CD1c-positive myeloid dendritic cell (primary cell): ENCODE measurements around the gene UGP2.
"Not testable (repeated sequence)": the region's sequence is repeated elsewhere in the genome, so short reads cannot be mapped to it uniquely, and the experiment has no call there.

Experiments
- DNase-seq: peaks from one replicate; pipeline ENCODE4 v3.0.0-alpha.2; 2016; ENCODE audit errors: extremely low spot score

The UGP2 gene

GRCh38 chr2:63840081-63840784, 1.5 kb upstream of the UGP2 start:
- peak; percentile 26 for DNase-seq

- peak; percentile 99 for DNase-seq
Measured at GRCh38 chr2:63840785-63841253, 877 bp upstream of the UGP2 start.

GRCh38 chr2:63842149-63843061, 709 bp downstream of the UGP2 start:
- DNase-seq = peak; percentile 54

- DNase-seq = no peak
Measured at GRCh38 chr2:63843093-63843492, 1.4 kb downstream of the UGP2 start.

GRCh38 chr2:63843791-63844190, 2.1 kb downstream of the UGP2 start:
- DNase-seq = no peak

- no peak for DNase-seq
Measured at GRCh38 chr2:63844616-63845015, 2.9 kb downstream of the UGP2 start.

GRCh38 chr2:63845866-63846265, 4.2 kb downstream of the UGP2 start:
- no peak for DNase-seq

GRCh38 chr2:63846487-63846886, 4.8 kb downstream of the UGP2 start:
- DNase-seq = no peak

GRCh38 chr2:63847571-63847970, 5.9 kb downstream of the UGP2 start:
- DNase-seq = not testable (repeated sequence)

GRCh38 chr2:63849381-63850203, 7.9 kb downstream of the UGP2 start:
- no peak for DNase-seq

- DNase-seq = no peak
Measured at GRCh38 chr2:63850204-63850571, 8.5 kb downstream of the UGP2 start.

- DNase-seq = no peak
Measured at GRCh38 chr2:63850649-63851048, 9.0 kb downstream of the UGP2 start.

GRCh38 chr2:63851691-63852311, 10.1 kb downstream of the UGP2 start:
- DNase-seq = no peak

GRCh38 chr2:63853527-63854310, 12.0 kb downstream of the UGP2 start:
- peak; percentile 83 for DNase-seq

GRCh38 chr2:63855418-63856302, 14.0 kb downstream of the UGP2 start:
- DNase-seq = peak; percentile 37

GRCh38 chr2:63856303-63856603, 14.6 kb downstream of the UGP2 start:
- DNase-seq = peak; percentile 71

- no peak for DNase-seq
Measured at GRCh38 chr2:63858291-63858690, 16.6 kb downstream of the UGP2 start.

- peak; percentile 81 for DNase-seq
Measured at GRCh38 chr2:63861220-63861822, 19.6 kb downstream of the UGP2 start.

GRCh38 chr2:63862806-63863205, 21.1 kb downstream of the UGP2 start:
- DNase-seq = no peak

- DNase-seq = no peak
Measured at GRCh38 chr2:63863707-63864106, 22.0 kb downstream of the UGP2 start.
